KMS-11 (cell line): ENCODE results near the gene SLX4.

Experiments used
- H2AFZ ChIP-seq: fragments of 200-600 bp; sonication (generic); 2 replicates; pipeline ENCODE4 v1.6.1; 2016; ENCODE audit warnings: antibody characterized with exemption, mixed run types, low read depth
- H3K27ac ChIP-seq: fragments of 200-600 bp; sonication (generic); 2 replicates; pipeline ENCODE4 v1.6.1; 2016; ENCODE audit warnings: mild to moderate bottlenecking, mixed run types
- H3K27me3 ChIP-seq: fragments of 200-600 bp; sonication (generic); 2 replicates; pipeline ENCODE4 v1.6.1; 2017; ENCODE audit warnings: mild to moderate bottlenecking, low read depth, mixed run types, moderate library complexity; ENCODE audit not compliant: insufficient read depth
- H3K36me3 ChIP-seq: fragments of 200-600 bp; sonication (generic); 2 replicates; pipeline ENCODE4 v1.6.1; 2017; ENCODE audit warnings: mild to moderate bottlenecking, mixed run types; ENCODE audit not compliant: insufficient read depth
- H3K4me1 ChIP-seq: fragments of 200-600 bp; sonication (generic); 2 replicates; pipeline ENCODE4 v1.6.1; 2016; ENCODE audit warnings: mild to moderate bottlenecking, low read depth, mixed run types; ENCODE audit not compliant: poor library complexity, severe bottlenecking
- H3K4me2 ChIP-seq: fragments of 200-600 bp; sonication (generic); 2 replicates; pipeline ENCODE4 v1.7.0; 2016; ENCODE audit warnings: mild to moderate bottlenecking, mixed run types
- H3K4me3 ChIP-seq: fragments of 200-600 bp; sonication (generic); IDR thresholded peaks from 2 replicates; pipeline ENCODE4 v1.6.1; 2017; ENCODE audit warnings: low read depth, low read length, mixed read lengths; ENCODE audit not compliant: insufficient read depth
- H3K79me2 ChIP-seq: fragments of 200-600 bp; sonication (generic); 2 replicates; pipeline ENCODE4 v1.6.1; 2016; ENCODE audit warnings: low read depth, mixed run types; ENCODE audit not compliant: insufficient read depth
- H3K9ac ChIP-seq: fragments of 200-600 bp; sonication (generic); 2 replicates; pipeline ENCODE4 v1.6.1; 2016; ENCODE audit warnings: mild to moderate bottlenecking, mixed run types
- H4K20me1 ChIP-seq: fragments of 200-600 bp; sonication (generic); 2 replicates; pipeline ENCODE4 v1.6.1; 2016; ENCODE audit warnings: mild to moderate bottlenecking, mixed run types; ENCODE audit not compliant: insufficient read depth
- CTCF ChIP-seq: fragments of 200-600 bp; sonication (generic); conservative IDR thresholded peaks from 2 replicates; pipeline ENCODE4 v1.6.1; 2017; ENCODE audit warnings: low read depth, mild to moderate bottlenecking, antibody characterized with exemption, low read length, moderate library complexity, mixed read lengths

The SLX4 gene

DNA sequence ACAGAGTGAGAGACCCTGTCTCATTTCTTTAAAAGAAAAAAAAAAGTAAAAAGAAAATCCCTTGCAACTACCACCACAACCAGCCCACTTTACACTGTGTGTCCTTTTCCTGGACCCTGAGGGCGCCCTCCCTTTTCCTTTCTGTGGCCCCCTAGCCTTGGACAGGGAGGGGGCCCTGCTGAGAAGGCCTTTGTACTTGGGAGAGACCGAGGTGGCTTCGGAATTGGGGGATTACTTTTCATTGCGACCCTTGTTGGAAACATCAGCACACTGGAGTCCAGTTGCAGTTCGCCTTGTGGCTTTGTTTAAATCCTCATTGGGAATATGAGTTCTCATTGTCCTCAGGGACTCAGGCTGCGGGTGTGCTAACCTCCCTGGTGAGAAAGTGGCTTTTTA, 33.7 kb upstream of the SLX4 start:
- H3K27me3 ChIP-seq, result no peaks in the 10 kb centered on the region
- no peak overlapping the region for H3K27ac ChIP-seq
- H3K4me2 ChIP-seq, result no peak overlapping the region
- no peak overlapping the region for H3K4me3 ChIP-seq
- H3K4me1 ChIP-seq, result no peaks in the 10 kb centered on the region
- no peak overlapping the region for H3K9ac ChIP-seq
- H2AFZ ChIP-seq, result no peak overlapping the region
- H3K36me3 ChIP-seq, result no peaks in the 10 kb centered on the region
- no peak for TF ChIP-seq CTCF
- H4K20me1 ChIP-seq, result no peaks in the 10 kb centered on the region
- no peaks in the 10 kb centered on the region for H3K79me2 ChIP-seq

DNA sequence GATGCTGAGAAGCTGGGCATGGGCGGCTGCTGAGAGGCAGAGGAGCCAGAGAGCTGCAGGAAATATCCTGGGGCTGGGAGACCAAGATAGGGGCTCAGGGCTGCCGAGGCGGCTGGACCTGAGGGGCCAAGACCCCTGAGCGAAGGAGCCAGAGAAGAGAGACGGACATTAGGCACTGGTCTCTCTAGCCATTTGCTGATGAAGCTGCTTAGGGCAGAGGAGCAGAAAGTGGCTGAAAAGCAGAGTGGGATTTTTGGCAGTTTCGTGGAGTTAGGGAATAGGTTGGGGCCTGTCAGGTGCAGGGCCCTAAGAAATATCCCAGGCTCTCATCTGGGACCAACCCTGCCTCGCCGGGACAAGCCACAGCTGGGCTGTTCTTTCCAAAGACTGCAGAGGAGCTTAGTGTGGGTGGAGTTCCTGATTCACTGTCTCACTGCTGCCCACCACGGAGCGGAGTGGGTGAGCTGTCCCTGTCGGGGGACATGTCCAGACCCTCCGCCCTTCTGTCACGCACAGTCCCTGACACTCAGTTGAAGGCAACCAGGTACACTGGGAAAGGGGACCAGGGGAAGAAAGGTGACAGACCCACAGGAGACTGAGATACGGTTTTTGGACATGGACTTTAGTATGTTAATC, 31.8 kb upstream of the SLX4 start:
- Histone ChIP-seq H4K20me1 (no peaks in the 10 kb centered on the region), H3K9ac (no peak overlapping the region), H3K27me3 (no peaks in the 10 kb centered on the region), H3K4me3 (no peak overlapping the region), H3K79me2 (no peaks in the 10 kb centered on the region), H3K27ac (no peak overlapping the region), H3K4me1 (no peaks in the 10 kb centered on the region), H3K36me3 (no peaks in the 10 kb centered on the region), H2AFZ (no peak overlapping the region), H3K4me2 (no peak overlapping the region)
- TF ChIP-seq CTCF, result no peak

DNA sequence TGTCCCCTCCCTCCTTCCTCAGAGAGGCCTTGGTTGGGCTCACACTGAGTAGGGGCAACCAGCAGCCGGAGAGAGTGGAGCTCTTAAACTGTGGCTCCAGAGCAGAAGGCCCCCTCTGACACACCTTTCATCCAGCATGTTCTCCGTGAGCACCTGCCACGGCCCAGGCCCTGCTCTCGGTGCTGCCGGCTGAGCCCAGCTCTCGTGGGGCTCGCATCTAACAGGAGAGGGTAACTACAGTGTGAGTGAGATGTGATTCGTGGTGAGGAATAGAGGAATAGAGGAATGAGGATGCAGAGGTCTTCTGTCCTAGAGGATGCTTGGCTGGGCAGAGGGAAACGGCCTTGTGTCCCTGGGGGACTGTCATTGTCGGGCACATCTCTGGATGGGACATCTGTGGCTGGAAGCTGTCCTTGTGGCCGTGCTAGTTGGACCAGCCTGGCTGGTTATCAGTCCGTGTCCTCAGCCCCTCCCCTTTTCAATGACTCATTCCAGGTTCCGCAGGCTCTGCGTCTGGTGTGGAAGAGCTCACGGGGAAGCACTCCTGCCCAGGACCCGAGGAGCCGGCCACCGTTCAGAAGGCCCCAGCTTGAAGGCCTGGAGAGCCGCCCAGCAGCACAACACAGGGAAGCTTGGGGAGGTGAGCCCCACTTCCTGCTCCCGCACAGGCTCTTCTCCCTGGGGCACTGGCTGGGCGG, 31.1 kb upstream of the SLX4 start:
- TF ChIP-seq CTCF, result no peak
- Histone ChIP-seq H2AFZ (no peak overlapping the region), H3K36me3 (no peaks in the 10 kb centered on the region), H3K79me2 (no peaks in the 10 kb centered on the region), H3K9ac (no peak overlapping the region), H4K20me1 (no peaks in the 10 kb centered on the region), H3K4me2 (no peak overlapping the region), H3K27ac (no peak overlapping the region), H3K4me3 (no peak overlapping the region), H3K4me1 (peaks cover 5% of the 10 kb centered on the region), H3K27me3 (no peaks in the 10 kb centered on the region)

DNA sequence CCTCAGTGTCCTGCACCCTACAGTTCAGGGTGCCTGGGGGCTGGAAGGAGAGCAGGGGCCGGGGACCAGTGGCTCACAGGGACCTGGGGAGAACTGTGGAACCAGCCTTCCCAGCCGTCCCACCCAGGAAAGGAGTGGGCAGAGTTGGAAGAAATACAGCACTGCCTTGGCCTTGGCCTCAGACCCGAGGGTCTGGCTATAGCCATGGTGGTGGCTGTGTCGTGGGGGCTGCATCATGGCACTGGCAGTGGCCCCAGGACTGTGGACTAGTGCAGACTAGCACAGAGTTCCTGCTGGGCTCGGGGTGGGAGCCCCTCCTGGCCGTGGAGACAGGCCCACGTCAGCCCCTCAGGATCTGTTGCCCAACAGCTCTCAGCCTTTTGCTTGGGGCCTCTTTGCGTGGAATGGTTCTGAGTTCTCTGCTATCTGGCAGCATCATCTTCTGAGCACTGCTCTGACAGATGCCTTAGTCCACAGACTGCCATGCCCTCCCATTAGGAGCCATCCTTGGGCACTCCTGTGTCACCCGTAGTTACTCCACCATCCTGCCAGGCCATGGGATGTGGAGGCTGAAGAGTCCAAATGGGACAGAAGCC, 30.5 kb upstream of the SLX4 start:
- no peaks in the 10 kb centered on the region for H3K79me2 ChIP-seq
- TF ChIP-seq CTCF, result no peak
- no peaks in the 10 kb centered on the region for H3K36me3 ChIP-seq
- H4K20me1 ChIP-seq, result no peaks in the 10 kb centered on the region
- H3K4me1 ChIP-seq, result peaks cover 12% of the 10 kb centered on the region
- no peak overlapping the region for H3K27ac ChIP-seq
- no peak overlapping the region for H3K4me3 ChIP-seq
- H3K9ac ChIP-seq, result no peak overlapping the region
- no peak overlapping the region for H3K4me2 ChIP-seq
- no peaks in the 10 kb centered on the region for H3K27me3 ChIP-seq
- H2AFZ ChIP-seq, result no peak overlapping the region
